AG04449 (cell line): ENCODE measurements around the gene LNX1.

ENCODE experiments used
- CTCF ChIA-PET: fragments of 350-600 bp; formaldehyde crosslinking; extraction: SDS; loops from one replicate; lab custom pipeline; 2021; ENCODE audit warnings: antibody characterized with exemption; lab: Yijun Ruan, JAX
- POLR2A ChIA-PET: fragments of 400-600, 350-600 bp; formaldehyde crosslinking; extraction: SDS; loops from one replicate; lab custom pipeline; 2020; ENCODE audit warnings: antibody characterized with exemption, inconsistent platforms; lab: Yijun Ruan, JAX
- DNase-seq: peaks from one replicate; pipeline ENCODE4 v3.0.0-alpha.2; 2010; ENCODE audit warnings: low read depth, low spot score
- H3K4me3 ChIP-seq: 2 replicates; pipeline ENCODE4 v1.5.1; 2011; ENCODE audit warnings: low read depth, mild to moderate bottlenecking, control low read depth, low read length
- TF ChIP-seq, protein P1 (sequence below): IDR thresholded peaks from one replicate; pipeline ENCODE4 v1.5.1; 2011; ENCODE audit warnings: mild to moderate bottlenecking, moderate library complexity, low read length, control low read depth, inconsistent platforms; ENCODE audit not compliant: insufficient read depth; ENCODE audit errors: missing control alignments

The LNX1 gene

DNA sequence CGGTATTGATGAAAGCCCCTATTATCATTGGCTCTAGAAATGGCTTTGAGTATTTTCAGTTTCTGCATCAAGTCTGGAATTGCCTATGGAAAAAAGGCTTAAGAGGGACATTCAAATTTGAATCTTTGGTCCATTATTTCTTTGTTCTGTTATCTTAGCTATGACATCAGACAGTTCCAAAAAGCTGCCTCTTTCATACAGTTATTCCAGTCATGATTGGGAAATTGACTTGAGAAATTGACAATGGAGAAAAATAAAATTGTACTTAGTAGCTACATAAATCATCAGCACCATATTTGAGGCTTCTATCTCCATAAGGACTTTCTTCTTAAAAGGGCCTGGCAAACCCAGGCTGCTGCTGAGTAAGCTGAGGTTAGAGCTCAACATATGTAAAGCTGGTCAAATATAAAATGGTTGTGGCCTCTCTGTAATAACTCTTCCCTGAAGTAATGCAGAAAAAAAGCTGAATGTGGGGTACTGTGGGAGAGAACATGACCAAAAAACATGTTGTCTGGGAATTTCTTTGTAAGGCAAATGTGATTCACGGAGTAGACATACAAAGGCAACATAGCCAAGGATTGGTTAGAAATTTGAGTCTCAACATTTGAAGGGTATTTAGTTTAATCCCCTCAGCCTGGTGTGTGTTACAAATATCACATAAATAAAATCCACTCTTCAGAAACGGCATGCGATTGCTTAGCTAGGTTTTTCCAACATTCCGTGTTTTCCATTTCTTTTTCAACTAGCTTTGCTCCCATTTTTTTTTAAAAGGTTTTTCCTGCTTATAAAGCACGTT lies 100.9 kb downstream of the LNX1 start:
- TF ChIP-seq, protein P1, sequence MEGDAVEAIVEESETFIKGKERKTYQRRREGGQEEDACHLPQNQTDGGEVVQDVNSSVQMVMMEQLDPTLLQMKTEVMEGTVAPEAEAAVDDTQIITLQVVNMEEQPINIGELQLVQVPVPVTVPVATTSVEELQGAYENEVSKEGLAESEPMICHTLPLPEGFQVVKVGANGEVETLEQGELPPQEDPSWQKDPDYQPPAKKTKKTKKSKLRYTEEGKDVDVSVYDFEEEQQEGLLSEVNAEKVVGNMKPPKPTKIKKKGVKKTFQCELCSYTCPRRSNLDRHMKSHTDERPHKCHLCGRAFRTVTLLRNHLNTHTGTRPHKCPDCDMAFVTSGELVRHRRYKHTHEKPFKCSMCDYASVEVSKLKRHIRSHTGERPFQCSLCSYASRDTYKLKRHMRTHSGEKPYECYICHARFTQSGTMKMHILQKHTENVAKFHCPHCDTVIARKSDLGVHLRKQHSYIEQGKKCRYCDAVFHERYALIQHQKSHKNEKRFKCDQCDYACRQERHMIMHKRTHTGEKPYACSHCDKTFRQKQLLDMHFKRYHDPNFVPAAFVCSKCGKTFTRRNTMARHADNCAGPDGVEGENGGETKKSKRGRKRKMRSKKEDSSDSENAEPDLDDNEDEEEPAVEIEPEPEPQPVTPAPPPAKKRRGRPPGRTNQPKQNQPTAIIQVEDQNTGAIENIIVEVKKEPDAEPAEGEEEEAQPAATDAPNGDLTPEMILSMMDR: no peak
- POLR2A ChIA-PET: interaction anchor here (0.7 to 1.0 kb wide), 3 partner anchors 13 to 14 kb away, joined by 3 read pairs; no protein-coding TSS in a partner anchor
- DNase-seq: no peak
- CTCF ChIA-PET: interaction anchor here (0.6 to 3.9 kb wide), 21 partner anchors 9 to 744 kb away, joined by 3 to 28 read pairs (median 4); no protein-coding TSS in a partner anchor
- H3K4me3 ChIP-seq: no peak overlapping the region

DNA sequence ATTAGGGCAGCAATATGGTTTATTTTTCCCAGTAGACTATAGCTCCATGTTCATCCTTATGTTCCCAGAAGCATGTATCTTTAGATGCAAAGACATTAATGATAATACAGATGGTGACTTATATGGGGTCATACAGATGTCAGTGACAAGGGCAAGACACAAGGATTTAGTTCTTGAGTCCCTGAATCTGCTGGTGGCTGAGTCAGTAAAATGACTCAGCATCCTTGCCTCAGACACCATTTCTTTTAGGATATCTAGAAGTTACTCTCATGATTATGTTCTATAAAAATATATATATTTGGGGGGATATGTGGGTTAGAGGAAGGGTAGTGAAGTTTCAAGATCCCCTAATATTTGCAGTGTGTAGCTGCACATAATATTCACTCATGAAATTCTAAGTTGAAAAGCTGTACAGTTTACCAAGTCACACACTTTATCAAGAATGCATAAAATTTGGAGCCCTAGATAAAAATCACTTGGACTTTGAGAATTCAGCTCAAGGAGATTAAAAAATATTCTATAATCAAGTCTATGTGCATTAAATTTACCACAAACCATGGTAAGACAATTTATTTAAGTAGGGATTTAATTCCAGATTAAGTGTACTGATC lies 101.9 kb downstream of the LNX1 start:
- no peak for DNase-seq
- TF ChIP-seq, protein P1: no peak
- H3K4me3 ChIP-seq: no peak overlapping the region
- POLR2A ChIA-PET: interaction anchor here (1.0 kb wide), 1 partner anchor 12 kb away, joined by 3 read pairs; no protein-coding TSS in a partner anchor
- CTCF ChIA-PET: interaction anchor here (0.7 to 3.9 kb wide), 12 partner anchors 8 to 473 kb away, joined by 3 to 28 read pairs (median 4); no protein-coding TSS in a partner anchor

DNA sequence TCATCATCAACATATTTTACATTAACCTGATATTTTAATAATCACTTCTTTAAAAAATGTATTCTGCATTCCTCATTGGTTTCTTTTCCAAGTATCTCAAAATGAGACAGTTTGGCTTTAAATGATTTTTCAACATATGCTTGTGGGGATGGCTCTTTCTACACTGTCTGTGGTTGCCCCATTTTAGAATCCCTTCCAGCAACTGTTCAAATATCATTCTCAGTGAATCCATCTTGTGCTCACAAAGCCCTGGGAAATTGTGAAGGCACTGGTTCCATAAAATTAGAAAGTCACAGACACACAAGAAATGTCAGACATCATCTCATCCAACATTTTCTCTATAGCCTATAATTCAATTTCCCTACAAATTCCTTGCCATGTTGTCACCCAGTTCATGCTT lies 103.5 kb downstream of the LNX1 start:
- DNase-seq: no peak
- H3K4me3 ChIP-seq: no peak overlapping the region
- TF ChIP-seq, protein P1: no peak
- POLR2A ChIA-PET: no interaction called here
- CTCF ChIA-PET: interaction anchor here (0.8 to 2.1 kb wide), 3 partner anchors 8 to 746 kb away, joined by 4 to 6 read pairs (median 5); no protein-coding TSS in a partner anchor

DNA sequence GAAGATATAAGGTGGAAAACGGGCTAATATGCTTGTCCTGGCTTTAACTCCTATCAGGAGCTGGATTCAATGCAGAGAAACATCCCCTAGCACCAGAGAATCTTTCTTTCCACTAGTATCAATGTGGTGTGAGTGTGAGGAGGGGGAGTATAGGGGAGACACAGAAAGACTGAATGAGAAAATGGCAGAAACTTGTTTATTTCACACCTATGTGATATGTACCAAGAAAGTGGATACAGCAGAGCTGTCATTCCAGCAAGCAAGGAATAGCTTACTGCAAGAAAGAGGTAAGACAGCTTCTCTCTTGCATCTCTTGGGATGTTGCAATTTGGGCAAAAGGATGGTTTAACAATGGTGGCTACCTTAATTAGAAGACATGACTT lies 105.6 kb downstream of the LNX1 start:
- H3K4me3 ChIP-seq: no peak overlapping the region
- ChIA-PET CTCF (interaction anchor here (0.9 to 1.8 kb wide), 3 partner anchors 9 to 470 kb away, joined by 3 to 6 read pairs (median 3); no protein-coding TSS in a partner anchor), POLR2A (no interaction called here)
- TF ChIP-seq, protein P1: no peak
- DNase-seq: no peak

DNA sequence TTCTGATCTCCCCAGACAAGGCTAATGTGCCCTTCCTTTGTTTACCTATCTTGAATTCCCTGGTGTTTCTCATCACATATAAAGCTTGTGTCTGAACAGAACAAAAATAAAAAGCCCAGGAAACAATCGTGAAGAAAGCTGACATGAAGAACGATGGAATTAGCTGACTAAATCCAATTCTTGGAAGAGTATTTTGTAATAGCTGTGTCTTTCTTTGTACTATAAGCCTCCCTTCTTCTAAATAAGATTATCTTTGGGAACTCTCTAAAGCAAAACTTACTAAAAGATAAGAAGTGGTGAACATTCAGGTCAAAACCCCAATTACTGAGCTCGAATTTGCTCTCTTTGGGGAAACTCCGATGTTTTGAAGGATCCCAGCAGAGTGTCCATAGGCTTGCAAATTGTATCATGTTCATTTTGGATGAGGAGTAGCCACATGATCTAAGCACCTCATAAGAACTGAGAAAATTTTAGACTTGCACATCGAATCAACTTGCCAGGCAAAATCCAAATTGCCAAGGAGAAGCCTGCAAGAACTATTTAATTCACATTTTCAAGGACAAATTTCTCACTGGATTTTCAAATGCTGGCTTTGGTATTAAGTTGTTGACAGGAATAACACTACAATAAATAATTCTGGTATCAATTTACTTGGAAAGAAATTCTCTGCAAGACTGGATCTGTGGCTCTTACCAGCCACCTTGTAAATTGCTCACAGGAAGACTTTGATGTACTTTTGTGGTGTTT lies 106.2 kb downstream of the LNX1 start:
- ChIA-PET POLR2A (no interaction called here), CTCF (interaction anchor here (0.9 to 1.8 kb wide), 3 partner anchors 10 to 469 kb away, joined by 3 to 6 read pairs (median 3); no protein-coding TSS in a partner anchor)
- DNase-seq: no peak
- TF ChIP-seq, protein P1: no peak
- no peak overlapping the region for H3K4me3 ChIP-seq
